Fibroblast of lung (primary cell): ENCODE measurements around the gene CNTN4.

ENCODE experiments used
- EZH2 ChIP-seq: IDR thresholded peaks from 2 replicates; pipeline ENCODE4 v1.5.1; 2012; ENCODE audit warnings: low read length, control low read depth, mild to moderate bottlenecking; ENCODE audit errors: missing control alignments
- TF ChIP-seq, protein P1 (sequence below), 2 donors: IDR thresholded peaks in 1 of 2; conservative IDR thresholded peaks in 1 of 2; 1 replicate in 1 of 2; 2 replicates in 1 of 2; pipeline ENCODE4 v1.5.1; 2011 to 2012; ENCODE audit warnings: low read length in 2 of 2, control low read depth in 1 of 2, inconsistent platforms in 1 of 2, low read depth in 1 of 2, mild to moderate bottlenecking in 1 of 2

DNA sequence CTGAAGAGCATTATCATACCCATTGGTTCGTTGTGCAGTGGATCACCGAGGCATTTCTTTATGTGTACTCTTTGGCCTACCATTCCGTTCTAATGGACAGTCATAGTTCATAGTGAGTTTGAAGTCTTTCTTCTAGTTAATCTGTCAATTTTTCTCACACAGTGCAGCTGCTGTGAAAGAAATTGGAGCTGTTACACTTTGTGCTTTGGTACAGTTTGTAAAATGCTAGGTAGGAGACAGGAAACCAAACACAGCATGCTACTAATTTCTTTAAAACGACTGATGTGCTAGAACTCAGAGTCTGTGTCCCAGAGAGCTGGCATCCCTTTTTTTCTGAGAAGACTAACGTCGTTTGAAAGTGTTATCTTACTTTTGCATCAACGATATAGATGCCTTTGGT, 218.9 kb downstream of the CNTN4 start:
- TF ChIP-seq, protein P1, sequence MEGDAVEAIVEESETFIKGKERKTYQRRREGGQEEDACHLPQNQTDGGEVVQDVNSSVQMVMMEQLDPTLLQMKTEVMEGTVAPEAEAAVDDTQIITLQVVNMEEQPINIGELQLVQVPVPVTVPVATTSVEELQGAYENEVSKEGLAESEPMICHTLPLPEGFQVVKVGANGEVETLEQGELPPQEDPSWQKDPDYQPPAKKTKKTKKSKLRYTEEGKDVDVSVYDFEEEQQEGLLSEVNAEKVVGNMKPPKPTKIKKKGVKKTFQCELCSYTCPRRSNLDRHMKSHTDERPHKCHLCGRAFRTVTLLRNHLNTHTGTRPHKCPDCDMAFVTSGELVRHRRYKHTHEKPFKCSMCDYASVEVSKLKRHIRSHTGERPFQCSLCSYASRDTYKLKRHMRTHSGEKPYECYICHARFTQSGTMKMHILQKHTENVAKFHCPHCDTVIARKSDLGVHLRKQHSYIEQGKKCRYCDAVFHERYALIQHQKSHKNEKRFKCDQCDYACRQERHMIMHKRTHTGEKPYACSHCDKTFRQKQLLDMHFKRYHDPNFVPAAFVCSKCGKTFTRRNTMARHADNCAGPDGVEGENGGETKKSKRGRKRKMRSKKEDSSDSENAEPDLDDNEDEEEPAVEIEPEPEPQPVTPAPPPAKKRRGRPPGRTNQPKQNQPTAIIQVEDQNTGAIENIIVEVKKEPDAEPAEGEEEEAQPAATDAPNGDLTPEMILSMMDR (conservative IDR thresholded peaks at IDR 0.05 in 1 of 2, IDR thresholded peaks at IDR 0.05 in 1 of 2; ENCODE audit: low read depth in 1 of 2, low read length in 2 of 2) = no peak
- no peak for TF ChIP-seq EZH2
